Fibroblast of lung (primary cell): Measurements from ENCODE around the gene AGXT. TPM values are rescaled to one million over a fixed set of nuclear protein-coding genes. Genes with fewer than 3 reads are reported as not detected.

Experiments used
- DNase-seq, 2 donors: peaks; one replicate each; pipeline versions ENCODE4 v3.0.0 to v3.0.0-alpha.2; 2010; ENCODE audit warnings: low read depth in 2 of 2
- H2AFZ ChIP-seq: 2 replicates; pipeline ENCODE4 v1.5.1; 2012; ENCODE audit warnings: low read length, control low read depth, inconsistent platforms
- H3K27ac ChIP-seq: 2 replicates; pipeline ENCODE4 v1.5.1; 2011; ENCODE audit warnings: low read length, control low read depth; ENCODE audit not compliant: insufficient read depth
- H3K27me3 ChIP-seq: 2 replicates; pipeline ENCODE4 v1.5.1; 2011; ENCODE audit warnings: mild to moderate bottlenecking, low read length; ENCODE audit not compliant: control insufficient read depth, insufficient read depth
- H3K36me3 ChIP-seq: 2 replicates; pipeline ENCODE4 v1.5.1; 2011; ENCODE audit warnings: low read length; ENCODE audit not compliant: control insufficient read depth, insufficient read depth
- H3K4me1 ChIP-seq: 2 replicates; pipeline ENCODE4 v1.5.1; 2011; ENCODE audit warnings: low read length; ENCODE audit not compliant: control insufficient read depth, insufficient read depth; ENCODE audit errors: extremely low read depth
- H3K4me2 ChIP-seq: 2 replicates; pipeline ENCODE4 v1.5.1; 2011; ENCODE audit warnings: low read length, control low read depth; ENCODE audit not compliant: insufficient read depth; ENCODE audit errors: extremely low read depth
- H3K4me3 ChIP-seq, 4 experiments: fragments of 200-600 bp in 1 of 4; sonication (generic) in 1 of 4; replicated peaks in 1 of 4; 2 replicates each; pipeline ENCODE4 v1.5.1; 2011 to 2016; ENCODE audit warnings: low read length in 4 of 4, low read depth in 3 of 4, mild to moderate bottlenecking in 3 of 4, control low read depth in 2 of 4, inconsistent platforms in 1 of 4, mixed read lengths in 1 of 4; ENCODE audit not compliant: insufficient read depth in 1 of 4; ENCODE audit errors: control extremely low read depth in 1 of 4
- H3K79me2 ChIP-seq: 2 replicates; pipeline ENCODE4 v1.5.1; 2012; ENCODE audit warnings: mild to moderate bottlenecking, low read length, inconsistent platforms; ENCODE audit not compliant: control insufficient read depth, insufficient read depth
- H3K9ac ChIP-seq: 2 replicates; pipeline ENCODE4 v1.5.1; 2011; ENCODE audit warnings: mild to moderate bottlenecking, low read length, control low read depth; ENCODE audit not compliant: insufficient read depth
- H3K9me3 ChIP-seq: 2 replicates; pipeline ENCODE4 v1.5.1; 2012; ENCODE audit warnings: low read depth, low read length; ENCODE audit not compliant: control insufficient read depth, insufficient read depth
- H4K20me1 ChIP-seq: 2 replicates; pipeline ENCODE4 v1.5.1; 2011; ENCODE audit warnings: low read length; ENCODE audit not compliant: control insufficient read depth, insufficient read depth; ENCODE audit errors: extremely low read depth
- EZH2 ChIP-seq: IDR thresholded peaks from 2 replicates; pipeline ENCODE4 v1.5.1; 2012; ENCODE audit warnings: low read length, control low read depth, mild to moderate bottlenecking; ENCODE audit errors: missing control alignments
- polyA plus RNA-seq, 2 donors: library from polyadenylated mRNA; depleted of rRNA in 1 of 2; stranded (reverse) in 1 of 2; unstranded in 1 of 2; fragments of >200 nt; gene quantifications; 2 replicates each; pipeline ENCODE4 v1.2.1, GENCODE V29; 2011 to 2012; ENCODE audit warnings: missing spikeins in 1 of 2
- total RNA-seq: library from RNA; depleted of rRNA; stranded (reverse); fragments of >200 nt; gene quantifications from 2 replicates; pipeline ENCODE4 v1.2.1, GENCODE V29; 2014
- TF ChIP-seq, protein P1 (sequence below), 2 donors: IDR thresholded peaks in 1 of 2; conservative IDR thresholded peaks in 1 of 2; 1 replicate in 1 of 2; 2 replicates in 1 of 2; pipeline ENCODE4 v1.5.1; 2011 to 2012; ENCODE audit warnings: low read length in 2 of 2, control low read depth in 1 of 2, inconsistent platforms in 1 of 2, low read depth in 1 of 2, mild to moderate bottlenecking in 1 of 2

Gene AGXT
- total and polyA plus RNA-seq, 2 donors (not counting 1 experiment from before 2014, with no cell fraction given), result not detected

DNA sequence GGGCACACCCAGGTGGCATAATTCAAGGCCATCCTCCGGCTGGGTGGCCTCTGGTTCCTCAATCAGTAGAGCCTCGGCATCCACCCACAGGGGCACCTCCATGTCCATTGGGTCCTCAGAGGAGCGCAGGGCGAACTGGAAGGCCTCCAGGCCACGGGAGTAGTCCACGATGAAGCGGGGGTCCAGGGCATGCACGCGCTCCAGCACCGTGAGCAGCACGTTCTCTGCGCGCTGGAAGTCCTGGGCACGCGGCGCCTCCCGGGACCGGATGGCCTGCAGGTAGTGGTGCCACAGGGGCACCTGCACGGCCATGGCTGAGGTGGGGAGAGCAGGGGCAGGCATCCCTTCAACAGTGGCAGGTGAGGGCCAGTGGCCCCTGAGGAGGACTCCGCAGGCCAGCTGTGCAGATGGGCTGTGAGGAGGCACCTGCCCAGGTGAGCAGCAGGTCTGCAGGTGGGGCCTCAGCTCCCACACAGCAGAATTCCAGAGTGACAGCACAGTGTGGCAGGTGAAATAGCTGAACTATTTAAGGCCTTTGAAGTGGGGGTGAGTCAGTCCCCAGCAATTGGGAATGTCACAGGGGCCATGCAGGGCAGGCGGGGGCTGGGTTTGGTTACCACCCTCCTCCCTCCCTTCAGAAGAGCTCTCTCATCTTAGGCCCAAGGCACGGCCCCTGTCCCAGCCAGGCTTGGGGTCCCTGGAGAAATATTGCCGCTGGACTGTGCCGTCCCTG, 27.2 kb downstream of the AGXT start, which contains the start of gene MAB21L4:
TSS of gene MAB21L4 (minus strand) at position 501 of the 733 bp plus-strand sequence. CDS start at position 342, 159 bp downstream.
- Histone ChIP-seq H3K4me2 (no peak within 1 kb of the TSS), H4K20me1 (no peaks in the 10 kb centered on the region), H3K9me3 (no peaks in the 10 kb centered on the region), H3K27ac (no peak within 1 kb of the TSS), H2AFZ (no peak within 1 kb of the TSS), H3K4me3 (no peak within 1 kb of the TSS), H3K9ac (no peak within 1 kb of the TSS), H3K36me3 (no peaks in the 10 kb centered on the region), H3K4me1 (no peaks in the 10 kb centered on the region), H3K27me3 (no peaks in the 10 kb centered on the region), H3K79me2 (no peaks in the 10 kb centered on the region)
- no peak for DNase-seq
- TF ChIP-seq, protein P1, sequence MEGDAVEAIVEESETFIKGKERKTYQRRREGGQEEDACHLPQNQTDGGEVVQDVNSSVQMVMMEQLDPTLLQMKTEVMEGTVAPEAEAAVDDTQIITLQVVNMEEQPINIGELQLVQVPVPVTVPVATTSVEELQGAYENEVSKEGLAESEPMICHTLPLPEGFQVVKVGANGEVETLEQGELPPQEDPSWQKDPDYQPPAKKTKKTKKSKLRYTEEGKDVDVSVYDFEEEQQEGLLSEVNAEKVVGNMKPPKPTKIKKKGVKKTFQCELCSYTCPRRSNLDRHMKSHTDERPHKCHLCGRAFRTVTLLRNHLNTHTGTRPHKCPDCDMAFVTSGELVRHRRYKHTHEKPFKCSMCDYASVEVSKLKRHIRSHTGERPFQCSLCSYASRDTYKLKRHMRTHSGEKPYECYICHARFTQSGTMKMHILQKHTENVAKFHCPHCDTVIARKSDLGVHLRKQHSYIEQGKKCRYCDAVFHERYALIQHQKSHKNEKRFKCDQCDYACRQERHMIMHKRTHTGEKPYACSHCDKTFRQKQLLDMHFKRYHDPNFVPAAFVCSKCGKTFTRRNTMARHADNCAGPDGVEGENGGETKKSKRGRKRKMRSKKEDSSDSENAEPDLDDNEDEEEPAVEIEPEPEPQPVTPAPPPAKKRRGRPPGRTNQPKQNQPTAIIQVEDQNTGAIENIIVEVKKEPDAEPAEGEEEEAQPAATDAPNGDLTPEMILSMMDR (conservative IDR thresholded peaks at IDR 0.05 in 1 of 2, IDR thresholded peaks at IDR 0.05 in 1 of 2; ENCODE audit: low read depth in 1 of 2, low read length in 2 of 2), result no peak
- TF ChIP-seq EZH2, result no peak

DNA sequence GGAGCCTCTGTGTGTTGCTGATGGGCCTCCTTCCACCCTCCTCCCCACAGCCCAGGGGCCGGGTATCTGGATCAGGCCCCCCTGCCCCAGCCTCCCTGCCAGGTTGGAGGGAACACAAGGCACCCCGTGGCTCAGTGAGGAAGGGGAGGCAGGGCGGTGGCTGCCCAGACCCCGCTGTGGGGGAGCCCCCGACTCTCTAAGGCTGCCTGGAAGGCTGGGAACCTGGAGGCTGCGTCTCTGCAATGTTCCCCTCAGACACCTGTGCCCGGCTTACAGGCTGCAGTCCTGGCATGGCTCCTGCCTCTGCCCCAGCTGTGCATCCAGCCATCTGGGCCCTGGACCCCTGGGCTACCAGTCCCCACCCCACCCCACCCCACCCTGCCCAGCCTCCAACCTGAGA, 27.8 kb downstream of the AGXT start:
- no peaks in the 10 kb centered on the region for H3K79me2 ChIP-seq
- no peak overlapping the region for H3K4me2 ChIP-seq
- no peaks in the 10 kb centered on the region for H4K20me1 ChIP-seq
- H3K9ac ChIP-seq, result no peak overlapping the region
- H3K27me3 ChIP-seq, result no peaks in the 10 kb centered on the region
- no peak for DNase-seq
- H2AFZ ChIP-seq, result no peak overlapping the region
- no peaks in the 10 kb centered on the region for H3K9me3 ChIP-seq
- no peak overlapping the region for H3K4me3 ChIP-seq
- H3K27ac ChIP-seq, result no peak overlapping the region
- no peaks in the 10 kb centered on the region for H3K36me3 ChIP-seq
- TF ChIP-seq, protein P1 (conservative IDR thresholded peaks at IDR 0.05 in 1 of 2, IDR thresholded peaks at IDR 0.05 in 1 of 2; ENCODE audit: low read depth in 1 of 2, low read length in 2 of 2), result no peak
- TF ChIP-seq EZH2, result no peak
- H3K4me1 ChIP-seq, result no peaks in the 10 kb centered on the region

DNA sequence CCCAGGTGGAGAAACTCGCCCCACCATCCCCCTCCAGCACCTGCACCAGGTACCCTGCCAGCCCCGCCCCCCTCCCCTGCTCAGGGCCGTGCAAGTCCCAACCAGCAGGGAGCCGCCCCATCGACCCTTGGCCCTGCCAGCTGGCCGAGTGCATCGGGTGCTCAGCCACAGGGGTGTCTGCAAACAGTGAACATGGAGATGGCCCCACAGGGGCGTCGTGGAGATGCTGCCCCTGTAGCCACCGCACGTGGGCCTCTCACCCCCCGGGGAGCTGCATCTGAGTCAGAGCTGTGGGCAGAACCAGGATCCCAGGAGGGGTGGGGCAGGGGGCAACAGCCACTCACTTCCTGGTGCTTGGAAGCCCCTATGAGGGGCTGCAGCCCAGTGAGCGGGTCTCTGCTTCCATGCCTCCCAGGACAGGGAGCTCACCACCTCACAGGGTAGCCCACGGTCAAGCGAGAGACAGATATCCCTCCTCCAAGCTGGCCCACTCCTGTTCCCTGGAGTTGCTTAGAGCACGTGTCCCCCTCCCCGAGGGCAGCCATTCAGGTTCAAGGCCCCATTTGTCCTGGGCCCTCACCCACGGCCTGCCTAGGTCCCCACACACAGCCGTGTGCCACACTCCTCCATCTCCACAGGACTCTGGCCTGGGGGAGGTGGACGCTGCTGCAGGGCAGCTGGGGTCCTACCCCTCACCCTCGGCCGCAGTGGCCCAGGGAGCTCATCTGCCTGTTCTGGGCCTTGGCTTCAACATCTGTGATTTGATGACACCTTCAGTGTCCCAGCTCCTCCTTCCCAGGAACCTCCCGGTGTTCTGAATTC, 28.5 kb downstream of the AGXT start:
- Histone ChIP-seq H3K27ac (no peak overlapping the region), H3K36me3 (no peaks in the 10 kb centered on the region), H3K4me2 (no peak overlapping the region), H3K4me3 (no peak overlapping the region), H3K79me2 (no peaks in the 10 kb centered on the region), H3K27me3 (no peaks in the 10 kb centered on the region), H4K20me1 (no peaks in the 10 kb centered on the region), H3K9me3 (no peaks in the 10 kb centered on the region), H3K9ac (no peak overlapping the region), H2AFZ (no peak overlapping the region), H3K4me1 (no peaks in the 10 kb centered on the region)
- no peak for TF ChIP-seq EZH2
- TF ChIP-seq, protein P1 (conservative IDR thresholded peaks at IDR 0.05 in 1 of 2, IDR thresholded peaks at IDR 0.05 in 1 of 2; ENCODE audit: low read depth in 1 of 2, low read length in 2 of 2), result no peak
- no peak for DNase-seq
